C4-2B (cell line): ENCODE data around the gene TNFRSF19.
A peak's percentile ranks its signal among the peaks of the same experiment; 100 is the strongest.

Source experiments
- H3K27ac ChIP-seq: fragments of 450-650 bp; 2 replicates; pipeline ENCODE4 v1.5.1; 2017
- CTCF ChIP-seq: fragments of 450-650 bp; conservative IDR thresholded peaks from 2 replicates; pipeline ENCODE4 v1.5.1; 2017; ENCODE audit warnings: mild to moderate bottlenecking
- ZFX ChIP-seq: fragments of 450-650 bp; IDR thresholded peaks from 2 replicates; pipeline ENCODE4 v1.6.1; 2017

TNFRSF19 gene

GRCh38 chr13:23571431-23571830 is 1.2 kb downstream of the TNFRSF19 start:
- H3K27ac ChIP-seq = no peak overlapping the region
- no peak for TF ChIP-seq ZFX
- TF ChIP-seq CTCF = no peak

- H3K27ac ChIP-seq = no peak overlapping the region
- TF ChIP-seq ZFX (no peak), CTCF (no peak)
Observed at GRCh38 chr13:23572836-23573235, 2.6 kb downstream of the TNFRSF19 start.

- no peak overlapping the region for H3K27ac ChIP-seq
- TF ChIP-seq ZFX (no peak), CTCF (no peak)
Observed at GRCh38 chr13:23574421-23575145, 4.4 kb downstream of the TNFRSF19 start.

GRCh38 chr13:23575632-23576031 is 5.4 kb downstream of the TNFRSF19 start:
- TF ChIP-seq ZFX (no peak), CTCF (no peak)
- no peak overlapping the region for H3K27ac ChIP-seq

- H3K27ac ChIP-seq = peak overlapping the region; percentile 69
- TF ChIP-seq ZFX = no peak
- peak; percentile 100 for TF ChIP-seq CTCF
Observed at GRCh38 chr13:23578411-23579071, 8.3 kb downstream of the TNFRSF19 start.

GRCh38 chr13:23579072-23579895 is 9.1 kb downstream of the TNFRSF19 start:
- H3K27ac ChIP-seq = peak overlapping the region; percentile 69
- TF ChIP-seq ZFX = no peak
- TF ChIP-seq CTCF = no peak; the same call in none of the 2 replicates
